Heart left ventricle (tissue), 16 donors: ENCODE measurements around the gene TRAPPC12. TPM values are rescaled to one million over a fixed set of nuclear protein-coding genes. Genes with fewer than 3 reads are reported as not detected.

Experiments
- ATAC-seq, 4 donors: fragments of 200-7000 bp; cut with Tn5 transposase; one replicate each; pipeline ENCODE4 v1.9.1; 2020 to 2022; ENCODE audit warnings: moderate library complexity in 4 of 4, mild to moderate bottlenecking in 3 of 4, moderate number of reproducible peaks in 1 of 4
- DNase-seq, 5 donors: peaks; one replicate each; pipeline ENCODE4 v3.0.0-alpha.2; 2020
- H3K27ac ChIP-seq, 12 donors: fragments of 200-600 bp; sonication (generic) in 4 of 12; one replicate each; pipeline versions ENCODE4 v1.5.0 to v1.8.0; 2016 to 2022; ENCODE audit warnings: mild to moderate bottlenecking in 2 of 12
- H3K27me3 ChIP-seq, 9 donors: fragments of 200-600 bp; sonication (generic) in 2 of 9; one replicate each; pipeline versions ENCODE4 v1.5.1 to v1.8.0; 2016 to 2022; ENCODE audit warnings: mild to moderate bottlenecking in 3 of 9
- H3K36me3 ChIP-seq, 9 donors: fragments of 200-600 bp; sonication (generic) in 2 of 9; one replicate each; pipeline versions ENCODE4 v1.5.0 to v1.8.0; 2018 to 2022; ENCODE audit warnings: mild to moderate bottlenecking in 2 of 9
- H3K4me1 ChIP-seq, 12 donors: fragments of 200-600 bp; sonication (generic) in 4 of 12; one replicate each; pipeline versions ENCODE4 v1.5.0 to v1.8.0; 2016 to 2022; ENCODE audit warnings: mild to moderate bottlenecking in 3 of 12
- H3K4me3 ChIP-seq, 12 donors: fragments of 200-600 bp; sonication (generic) in 4 of 12; one replicate each; pipeline versions ENCODE4 v1.5.0 to v1.8.0; 2017 to 2022; ENCODE audit warnings: mild to moderate bottlenecking in 9 of 12, moderate library complexity in 4 of 12
- H3K9me3 ChIP-seq, 12 donors: fragments of 200-600 bp; sonication (generic) in 4 of 12; one replicate each; pipeline versions ENCODE4 v1.5.0 to v1.8.0; 2016 to 2022; ENCODE audit warnings: mild to moderate bottlenecking in 1 of 12
- POLR2A ChIP-seq, 2 donors: fragments of 450-650 bp; IDR thresholded peaks; one replicate each; pipeline ENCODE4 v1.6.1; 2017; ENCODE audit warnings: antibody characterized with exemption in 2 of 2, mild to moderate bottlenecking in 2 of 2, moderate library complexity in 2 of 2
- WGBS, 4 donors: extraction: QIAGEN DNeasy Blood & Tissue Kit in 2 of 4; methylation state at CpG; one replicate each; pipeline versions ENCODE4 v1.1.5 to v1.1.7; 2013 to 2018; 5-methylcytosine and 5-hydroxymethylcytosine counted together
- intact Hi-C, 10 donors: fragments of 100-400 bp; cut with DNase I; formaldehyde crosslinking; loops; one replicate each; pipeline versions ENCODE4 v1.11.1 to v1.14.2; 2022
- polyA plus RNA-seq, 2 donors: library from polyadenylated mRNA; stranded (reverse); fragments of 200-250 nt; gene quantifications; one replicate each; pipeline ENCODE4 v1.2.3, GENCODE V29; 2013
- total RNA-seq, 9 donors: library from RNA; depleted of rRNA in 2 of 9; stranded (reverse); fragments of >200 nt in 2 of 9; fragmentation: NEBNext Ultra II Directional in 3 of 9; extraction: Animal tissue kit (Norgen Biotek cat#: 25700) in 3 of 9; gene quantifications; one replicate each; pipeline versions ENCODE4 v1.1.0 to v1.2.4, GENCODE V29; 2016 to 2023
- TF ChIP-seq, protein P1 (sequence below), 12 donors: fragments of 200-600 bp; sonication (generic) in 4 of 12; IDR thresholded peaks; one replicate each; pipeline versions ENCODE4 v1.5.0 to v1.8.0; 2018 to 2022; ENCODE audit warnings: antibody characterized with exemption in 12 of 12, mild to moderate bottlenecking in 5 of 12
- donor health status: ischemic (EF 13 %, LVEDD 7.1; RV severe dilation, severe dysfunction).
- donor health status: healthy with polysubstance abuse.
- donor health status: DM: no; HTN: yes; CAD: no.
- donor health status: DM: no; HTN: no; CAD: no.
- donor health status: ischemic (EF 25% LVEDD 6.9; RV normal size, moderate dysfunction).
- donor health status: ischemic (EF 25% LVEDD 5.7; RV mildly dilated, moderate dysfunction).
- donor health status: healthy.
- donor health status: DM: yes; HTN: yes; CAD: no.
- donor health status: ischemic (EF 35%, LVEDD 5.7; RV mildly dilated, moderate dysfunction).
- donor health status: nonischemic (EF 11% LVEDD 7.7; RV severe dilation, severe dysfunction).
- donor health status: DM: yes; HTN: yes; CAD: no.
- donor health status: PGD.
- donor health status: ischemic (EF 29% LVEDD 5.4; RV normal size, mild dysfunction).
- donor health status: nonischemic (EF 23%, LVEDD 6.1; RV moderate dilation, normal function).

Gene TRAPPC12
- total and polyA plus RNA-seq, 11 donors: 70.3 to 142 (median 88.2) TPM

DNA sequence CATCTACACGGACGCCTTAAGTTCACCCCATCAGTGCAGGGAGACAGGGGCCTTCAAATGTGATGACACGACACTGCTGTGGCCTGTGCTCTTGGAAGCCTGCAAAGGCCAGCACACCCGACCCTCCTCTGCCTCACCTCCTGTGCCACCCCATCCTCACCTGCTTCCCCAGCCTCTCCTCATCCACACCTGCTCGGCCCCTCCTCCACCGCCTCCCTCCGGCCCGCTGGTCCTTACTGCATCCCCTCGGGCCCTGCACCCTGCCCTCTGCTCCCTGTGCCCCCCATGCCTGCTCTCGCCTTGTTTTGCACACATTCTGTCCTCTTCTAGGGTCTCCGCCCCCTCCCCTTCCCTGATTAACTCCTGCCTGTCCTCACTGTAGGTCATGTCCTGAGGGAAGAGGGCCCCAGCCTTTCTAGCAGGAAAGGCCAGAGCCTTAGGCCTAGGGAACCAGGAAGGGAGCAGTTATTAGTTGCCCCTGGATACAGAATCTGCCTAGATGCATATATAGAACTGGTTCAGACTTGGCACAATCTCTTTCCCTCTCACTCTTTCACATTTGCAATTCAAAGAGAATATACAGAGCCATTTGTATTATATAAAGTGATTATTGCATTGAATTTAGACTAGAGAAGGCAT lies 39.4 kb downstream of the TRAPPC12 start:
- 87 to 91% (median 90%) methylated on average over 11 of the region's 11 CpGs for WGBS, 4 donors

DNA sequence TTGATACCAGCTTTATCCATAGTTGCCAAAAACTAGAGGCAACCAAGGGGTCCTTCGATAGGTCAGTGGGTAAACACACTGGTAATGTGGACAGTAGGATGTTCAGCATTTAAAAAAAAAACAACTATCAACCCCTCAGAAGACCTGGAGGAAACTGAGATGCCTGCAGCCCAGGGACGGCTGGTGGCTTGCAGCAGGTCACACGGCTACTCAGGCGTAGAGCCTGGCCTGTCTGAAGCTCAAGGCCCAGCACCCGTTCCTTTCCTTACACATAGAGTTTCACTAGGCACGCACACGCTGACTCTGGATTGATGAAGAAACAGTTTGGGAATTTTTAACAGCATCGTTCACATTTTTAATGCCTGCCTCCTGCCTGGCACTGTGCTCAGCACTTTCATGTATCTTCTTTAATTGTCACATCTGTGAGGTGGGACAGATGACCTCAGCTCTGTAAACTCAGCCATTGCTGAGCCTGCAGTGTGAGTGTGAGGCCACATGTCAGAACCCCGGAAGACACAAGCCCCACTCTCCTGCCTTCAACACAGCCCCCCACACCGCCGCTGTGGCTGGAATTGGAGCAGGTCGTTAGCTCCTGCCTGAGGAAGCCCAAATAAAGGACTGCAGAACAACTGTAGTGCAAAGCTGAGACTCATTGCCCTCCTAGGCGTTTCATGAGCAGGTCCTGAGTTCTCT lies 40.7 kb downstream of the TRAPPC12 start:
- TF ChIP-seq, protein P1, sequence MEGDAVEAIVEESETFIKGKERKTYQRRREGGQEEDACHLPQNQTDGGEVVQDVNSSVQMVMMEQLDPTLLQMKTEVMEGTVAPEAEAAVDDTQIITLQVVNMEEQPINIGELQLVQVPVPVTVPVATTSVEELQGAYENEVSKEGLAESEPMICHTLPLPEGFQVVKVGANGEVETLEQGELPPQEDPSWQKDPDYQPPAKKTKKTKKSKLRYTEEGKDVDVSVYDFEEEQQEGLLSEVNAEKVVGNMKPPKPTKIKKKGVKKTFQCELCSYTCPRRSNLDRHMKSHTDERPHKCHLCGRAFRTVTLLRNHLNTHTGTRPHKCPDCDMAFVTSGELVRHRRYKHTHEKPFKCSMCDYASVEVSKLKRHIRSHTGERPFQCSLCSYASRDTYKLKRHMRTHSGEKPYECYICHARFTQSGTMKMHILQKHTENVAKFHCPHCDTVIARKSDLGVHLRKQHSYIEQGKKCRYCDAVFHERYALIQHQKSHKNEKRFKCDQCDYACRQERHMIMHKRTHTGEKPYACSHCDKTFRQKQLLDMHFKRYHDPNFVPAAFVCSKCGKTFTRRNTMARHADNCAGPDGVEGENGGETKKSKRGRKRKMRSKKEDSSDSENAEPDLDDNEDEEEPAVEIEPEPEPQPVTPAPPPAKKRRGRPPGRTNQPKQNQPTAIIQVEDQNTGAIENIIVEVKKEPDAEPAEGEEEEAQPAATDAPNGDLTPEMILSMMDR (IDR thresholded peaks at IDR 0.05): no peak
- no peak for TF ChIP-seq POLR2A (IDR thresholded peaks at IDR 0.05)
- intact Hi-C loops: loop anchor here in 9 of 10 donors (5.0 to 10.0 kb wide), 5 partner anchors 37 to 235 kb away; partner anchors contain the start of gene ALLC (in 5 of the 9)
- Histone ChIP-seq H3K4me1 (peaks cover 0 to 11% (median 0%) of the 10 kb centered on the region in 12 donors), H3K27ac (no peak overlapping the region), H3K4me3 (no peak overlapping the region), H3K27me3 (no peaks in the 10 kb centered on the region), H3K36me3 (peaks cover 0 to 73% (median 44%) of the 10 kb centered on the region in 9 donors), H3K9me3 (no peaks in the 10 kb centered on the region)
- 92 to 96% (median 94%) methylated on average over 12 to 13 of the region's 13 CpGs for WGBS, 4 donors
- no peak for ATAC-seq
- DNase-seq: no peak

More for the DNA sequence above, 39.4 kb downstream of the TRAPPC12 start:
- intact Hi-C loops: no loop called here
- H3K36me3 ChIP-seq: peaks cover 0 to 73% (median 43%) of the 10 kb centered on the region in 9 donors
- DNase-seq: peak in 1 of 5 donors; percentile 62
- no peak for ATAC-seq
- H3K4me1 ChIP-seq: peaks cover 0 to 11% (median 0%) of the 10 kb centered on the region in 12 donors
- TF ChIP-seq, protein P1 (IDR thresholded peaks at IDR 0.05): no peak
- TF ChIP-seq POLR2A (IDR thresholded peaks at IDR 0.05): no peak
- H3K4me3 ChIP-seq: no peak overlapping the region
- no peak overlapping the region for H3K27ac ChIP-seq
- H3K27me3 ChIP-seq: no peaks in the 10 kb centered on the region
- H3K9me3 ChIP-seq: no peaks in the 10 kb centered on the region

DNA sequence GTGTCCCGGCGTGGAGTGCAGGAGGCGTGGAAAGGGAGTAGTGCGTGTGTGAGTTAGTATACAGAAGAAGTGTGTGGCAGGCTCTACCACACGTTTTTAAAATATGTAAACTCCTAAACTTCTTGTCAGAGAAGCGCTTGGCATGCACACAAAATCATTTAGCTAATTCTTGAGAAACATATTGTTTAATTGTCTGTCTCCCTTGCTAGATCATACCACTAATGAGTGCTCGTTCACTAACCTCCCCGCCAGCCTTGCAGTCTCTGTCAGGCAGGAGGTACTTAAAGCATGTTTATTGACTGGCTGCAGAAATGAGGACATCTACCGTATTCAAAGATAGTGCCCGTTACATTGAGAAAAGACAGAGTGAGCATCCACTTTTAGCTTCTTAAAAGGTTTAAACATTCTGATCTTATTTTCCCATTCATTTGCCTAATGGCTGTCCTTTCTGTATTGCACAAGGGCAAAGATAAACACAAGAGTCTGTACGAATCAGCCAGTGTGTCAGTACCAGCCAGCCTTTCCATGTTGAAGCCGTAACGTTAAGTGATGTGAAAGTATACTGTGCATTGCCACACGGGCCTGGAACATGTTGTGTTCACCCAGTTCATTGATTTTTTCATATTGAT lies 41.4 kb downstream of the TRAPPC12 start:
- Histone ChIP-seq H3K27ac (no peak overlapping the region), H3K9me3 (no peaks in the 10 kb centered on the region), H3K4me1 (peaks cover 0 to 11% (median 0%) of the 10 kb centered on the region in 12 donors), H3K27me3 (no peaks in the 10 kb centered on the region), H3K4me3 (no peak overlapping the region), H3K36me3 (peaks cover 0 to 75% (median 50%) of the 10 kb centered on the region in 9 donors)
- WGBS, 4 donors: 73 to 78% (median 75%) methylated on average over 14 of the region's 14 CpGs
- TF ChIP-seq, protein P1 (IDR thresholded peaks at IDR 0.05): no peak
- intact Hi-C loops: loop anchor here in 9 of 10 donors (5.0 to 10.0 kb wide), 5 partner anchors 36 to 234 kb away; partner anchors contain the start of gene ALLC (in 5 of the 9)
- peak in 3 of 4 donors; percentile 75 to 77 (median 77) for ATAC-seq
- DNase-seq: no peak

DNA sequence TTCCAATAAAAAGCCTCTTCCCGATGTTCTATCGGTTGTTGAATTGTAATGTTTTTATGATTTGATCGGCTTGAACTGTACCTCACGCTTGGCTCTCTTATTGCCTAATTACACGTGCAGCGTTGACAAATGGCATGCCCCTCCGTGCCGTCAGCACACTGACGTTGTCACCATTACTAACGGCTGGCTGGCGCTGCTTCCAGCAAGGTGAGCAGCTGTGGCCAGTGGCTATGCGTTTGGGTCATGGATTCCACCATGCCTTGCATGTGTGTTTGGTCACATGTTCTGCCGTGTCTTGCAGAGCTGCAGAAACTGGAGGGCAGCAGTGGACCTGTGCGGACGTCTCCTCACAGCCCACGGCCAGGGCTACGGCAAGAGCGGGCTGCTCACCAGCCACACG lies 42.1 kb downstream of the TRAPPC12 start:
- intact Hi-C loops: loop anchor here in 9 of 10 donors (5.0 to 10.0 kb wide), 5 partner anchors 36 to 233 kb away; partner anchors contain the start of gene ALLC (in 5 of the 9)
- ATAC-seq: no peak
- WGBS, 4 donors: 87 to 96% (median 89%) methylated on average over 15 to 19 of the region's 19 CpGs
- no peak for TF ChIP-seq POLR2A (IDR thresholded peaks at IDR 0.05)
- TF ChIP-seq, protein P1 (IDR thresholded peaks at IDR 0.05): no peak
- Histone ChIP-seq H3K36me3 (peaks cover 0 to 82% (median 56%) of the 10 kb centered on the region in 9 donors), H3K9me3 (no peaks in the 10 kb centered on the region), H3K4me1 (peaks cover 0 to 11% (median 0%) of the 10 kb centered on the region in 12 donors), H3K4me3 (no peak overlapping the region), H3K27me3 (no peaks in the 10 kb centered on the region), H3K27ac (no peak overlapping the region)
- no peak for DNase-seq
